ENCODE data around the gene CHAF1A.

DNA sequence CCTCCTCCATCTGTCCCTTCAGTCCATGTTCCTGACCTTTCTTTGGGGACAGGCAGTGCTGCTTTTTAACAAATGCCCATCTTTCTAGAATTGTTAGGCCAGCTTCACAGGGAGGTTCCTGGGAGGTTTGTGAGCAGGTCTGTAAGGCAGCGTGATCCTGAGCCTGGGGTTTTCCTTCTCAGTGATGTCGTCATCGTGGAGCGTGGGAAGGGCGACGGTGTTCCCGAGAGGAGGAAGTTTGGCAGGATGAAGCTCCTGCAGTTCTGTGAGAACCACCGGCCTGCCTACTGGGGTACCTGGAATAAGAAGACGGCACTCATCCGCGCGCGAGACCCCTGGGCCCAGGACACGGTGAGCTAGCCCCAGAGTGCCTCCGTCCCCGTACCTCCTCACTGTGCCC lies 26.8 kb downstream of the CHAF1A start:
- no peak for TF ChIP-seq CTCF (tag by site-specific recombination; IDR thresholded peaks at IDR 0.05)
- TF ChIP-seq ATF2 (tag by site-specific recombination; IDR thresholded peaks at IDR 0.05; ENCODE audit: low read depth) = no peak
- TF ChIP-seq SALL2 (tag by site-specific recombination; IDR thresholded peaks at IDR 0.05; ENCODE audit: borderline replicate concordance) = no peak
- TF ChIP-seq EGR2 (tag by site-specific recombination; IDR thresholded peaks at IDR 0.05; ENCODE audit: low read depth) = no peak
- TF ChIP-seq ZNF555 (tag by site-specific recombination; conservative IDR thresholded peaks at IDR 0.05) = no peak
- no peak for TF ChIP-seq ZNF184 (tag by site-specific recombination; IDR thresholded peaks at IDR 0.05)
- no peak for TF ChIP-seq KLF16 (tag by site-specific recombination; IDR thresholded peaks at IDR 0.05)
- TF ChIP-seq YY1 (tag by site-specific recombination; IDR thresholded peaks at IDR 0.05) = no peak
- no peak for TF ChIP-seq ZNF239 (tag by site-specific recombination; IDR thresholded peaks at IDR 0.05)
- no peak for TF ChIP-seq ZNF223 (tag by site-specific recombination; IDR thresholded peaks at IDR 0.05)

All from HEK293 (cell line).